H9 (cell line): ENCODE results near the gene CPB2. TPM values are rescaled to one million over a fixed set of nuclear protein-coding genes. Genes with fewer than 3 reads are reported as not detected.

Source experiments
- DNase-seq: peaks from one replicate; pipeline ENCODE4 v3.0.0-alpha.2; 2017
- H2AFZ ChIP-seq: one replicate; pipeline ENCODE4 v1.6.1; 2013; ENCODE audit warnings: mild to moderate bottlenecking, low read length, control low read depth, moderate library complexity
- H2AK5ac ChIP-seq: 2 replicates; pipeline ENCODE4 v1.6.1; 2013; ENCODE audit warnings: low read length, control low read depth, mixed read lengths; ENCODE audit not compliant: insufficient read length
- H2BK120ac ChIP-seq: one replicate; pipeline ENCODE4 v1.6.1; 2013; ENCODE audit warnings: low read depth, mild to moderate bottlenecking, low read length, control low read depth, inconsistent platforms; ENCODE audit not compliant: poor library complexity, severe bottlenecking
- H2BK12ac ChIP-seq: 2 replicates; pipeline ENCODE4 v1.6.1; 2013; ENCODE audit warnings: low read length, control low read depth, mixed read lengths, low read depth; ENCODE audit not compliant: insufficient read length
- H2BK15ac ChIP-seq: 2 replicates; pipeline ENCODE4 v1.6.1; 2013; ENCODE audit warnings: low read depth, low read length, control low read depth
- H2BK20ac ChIP-seq: one replicate; pipeline ENCODE4 v1.6.1; 2013; ENCODE audit warnings: low read depth, mild to moderate bottlenecking, low read length, control low read depth, inconsistent platforms; ENCODE audit not compliant: poor library complexity, severe bottlenecking
- H2BK5ac ChIP-seq: 2 replicates; pipeline ENCODE4 v1.6.1; 2013; ENCODE audit warnings: low read length, control low read depth, mixed read lengths; ENCODE audit not compliant: insufficient read length
- H3K14ac ChIP-seq: 2 replicates; pipeline ENCODE4 v1.6.1; 2013; ENCODE audit warnings: low read length, control low read depth; ENCODE audit not compliant: insufficient read depth
- H3K18ac ChIP-seq: 2 replicates; pipeline ENCODE4 v1.6.1; 2013; ENCODE audit warnings: low read depth, mild to moderate bottlenecking, mixed read lengths, low read length, control low read depth; ENCODE audit not compliant: insufficient read length
- H3K23ac ChIP-seq: 2 replicates; pipeline ENCODE4 v1.6.1; 2013; ENCODE audit warnings: low read length, control low read depth, mixed read lengths, low read depth; ENCODE audit not compliant: insufficient read length
- H3K23me2 ChIP-seq: 2 replicates; pipeline ENCODE4 v1.6.1; 2013; ENCODE audit warnings: low read depth, mild to moderate bottlenecking, mixed read lengths, low read length, control low read depth; ENCODE audit not compliant: insufficient read length, poor library complexity, severe bottlenecking
- H3K27ac ChIP-seq: 2 replicates; pipeline ENCODE4 v1.5.1; 2013; ENCODE audit warnings: low read length, control low read depth, mixed read lengths, low read depth; ENCODE audit not compliant: insufficient read length
- H3K27me3 ChIP-seq: 2 replicates; pipeline ENCODE4 v1.6.1; 2013; ENCODE audit warnings: low read length, control low read depth, inconsistent platforms; ENCODE audit not compliant: insufficient read depth
- H3K4ac ChIP-seq: 2 replicates; pipeline ENCODE4 v1.6.1; 2013; ENCODE audit warnings: low read depth, mild to moderate bottlenecking, control low read depth, inconsistent platforms, low read length, moderate library complexity
- H3K4me1 ChIP-seq: 2 replicates; pipeline ENCODE4 v1.6.1; 2013; ENCODE audit warnings: low read length, control low read depth, inconsistent platforms; ENCODE audit not compliant: insufficient read depth
- H3K4me2 ChIP-seq: 2 replicates; pipeline ENCODE4 v1.6.1; 2013; ENCODE audit warnings: low read length, control low read depth, mixed read lengths; ENCODE audit not compliant: insufficient read length, insufficient read depth
- H3K56ac ChIP-seq: 2 replicates; pipeline ENCODE4 v1.6.1; 2013; ENCODE audit warnings: low read depth, mild to moderate bottlenecking, mixed read lengths, low read length, control low read depth; ENCODE audit not compliant: insufficient read length
- H3K79me1 ChIP-seq: 2 replicates; pipeline ENCODE4 v1.6.1; 2013; ENCODE audit warnings: low read depth, mild to moderate bottlenecking, moderate library complexity, low read length, control low read depth, inconsistent platforms; ENCODE audit not compliant: insufficient read depth, poor library complexity, severe bottlenecking
- H3K79me2 ChIP-seq: 2 replicates; pipeline ENCODE4 v1.6.1; 2013; ENCODE audit warnings: low read length, control low read depth, inconsistent platforms; ENCODE audit not compliant: insufficient read depth
- H3K9ac ChIP-seq: 2 replicates; pipeline ENCODE4 v1.6.1; 2013; ENCODE audit warnings: low read length, control low read depth, mixed read lengths; ENCODE audit not compliant: insufficient read length; ENCODE audit errors: extremely low read depth
- H3K9me3 ChIP-seq: one replicate; pipeline ENCODE4 v1.6.1; 2013; ENCODE audit warnings: low read depth, low read length, inconsistent platforms; ENCODE audit not compliant: control insufficient read depth
- H3T11ph ChIP-seq: one replicate; pipeline ENCODE4 v1.6.1; 2013; ENCODE audit warnings: mild to moderate bottlenecking, low read length, control low read depth, inconsistent platforms
- H4K20me1 ChIP-seq: one replicate; pipeline ENCODE4 v1.6.1; 2013; ENCODE audit not compliant: control insufficient read depth, insufficient read length, insufficient read depth
- H4K5ac ChIP-seq: 2 replicates; pipeline ENCODE4 v1.6.1; 2013; ENCODE audit warnings: low read depth, mild to moderate bottlenecking, mixed read lengths, low read length, control low read depth; ENCODE audit not compliant: insufficient read length
- H4K8ac ChIP-seq: replicated peaks from 2 replicates; pipeline ENCODE4 v1.6.1; 2013; ENCODE audit warnings: low read length, control low read depth, mixed read lengths, low read depth; ENCODE audit not compliant: insufficient read length
- H4K91ac ChIP-seq: 2 replicates; pipeline ENCODE4 v1.6.1; 2013; ENCODE audit warnings: low read depth, mild to moderate bottlenecking, moderate library complexity, mixed read lengths, low read length, control low read depth; ENCODE audit not compliant: insufficient read length
- H3K27ac Mint-ChIP-seq, 3 experiments: 2 replicates in 2 of 3; 3 replicates in 1 of 3; pipeline ENCODE4 v1.8.0; 2020 to 2021; ENCODE audit warnings: mixed read lengths in 3 of 3, mild to moderate bottlenecking in 1 of 3, moderate library complexity in 1 of 3
- H3K27me3 Mint-ChIP-seq: 2 replicates; pipeline ENCODE4 v1.8.0; 2021; ENCODE audit warnings: low read depth, mild to moderate bottlenecking, moderate library complexity, mixed read lengths
- H3K36me3 Mint-ChIP-seq, 3 experiments: 2 replicates in 2 of 3; 3 replicates in 1 of 3; pipeline ENCODE4 v1.8.0; 2020 to 2021; ENCODE audit warnings: low read depth in 3 of 3, mixed read lengths in 3 of 3; ENCODE audit not compliant: insufficient read depth in 1 of 3
- H3K4me1 Mint-ChIP-seq, 2 experiments: 2 replicates each; pipeline ENCODE4 v1.8.0; 2020; ENCODE audit warnings: mixed read lengths in 2 of 2
- H3K4me3 Mint-ChIP-seq, 2 experiments: 2 replicates in 1 of 2; 3 replicates in 1 of 2; pipeline ENCODE4 v1.8.0; 2020 to 2021; ENCODE audit warnings: mild to moderate bottlenecking in 2 of 2, mixed read lengths in 2 of 2, moderate library complexity in 1 of 2
- H3K9me3 Mint-ChIP-seq, 2 experiments: 2 replicates in 1 of 2; 3 replicates in 1 of 2; pipeline ENCODE4 v1.8.0; 2020; ENCODE audit warnings: mild to moderate bottlenecking in 2 of 2, mixed read lengths in 2 of 2, moderate library complexity in 1 of 2
- CTCF ChIP-seq: fragments of 200-600 bp; sonication (generic); conservative IDR thresholded peaks from 3 replicates; pipeline ENCODE4 v1.8.0; 2021; ENCODE audit warnings: antibody characterized with exemption, mild to moderate bottlenecking
- WGBS: extraction: QIAGEN DNeasy Blood & Tissue Kit; methylation state at CpG from one replicate; pipeline ENCODE4 v1.1.7; 2013; ENCODE audit warnings: missing lambda C conversion rate, low lambda C conversion rate, mixed read lengths; ENCODE audit not compliant: insufficient read length; ENCODE audit errors: extremely low coverage; 5-methylcytosine and 5-hydroxymethylcytosine counted together
- total RNA-seq: library from RNA; stranded (reverse); gene quantifications from 2 replicates; pipeline ENCODE4 v1.2.1, GENCODE V29; 2021

CPB2 gene
- total RNA-seq, 1 experiment from 2014 or later: not detected

- H3K27me3 Mint-ChIP-seq: no peaks in the 10 kb centered on the region
- H3K23me2 ChIP-seq: no peaks in the 10 kb centered on the region
- H3K9me3 Mint-ChIP-seq: peaks cover 0 to 3% of the 10 kb centered on the region in 2 experiments; a peak in 1 of 5 replicates
- H3K4me1 ChIP-seq: no peaks in the 10 kb centered on the region
- no peak overlapping the region for H3K27ac Mint-ChIP-seq
- no peak for DNase-seq
- no peak overlapping the region for H3K4me2 ChIP-seq
- H3K4me1 Mint-ChIP-seq: peaks cover 2% of the 10 kb centered on the region in 2 experiments; a peak in 2 of 4 replicates
- no peaks in the 10 kb centered on the region for H3K79me2 ChIP-seq
- H3T11ph ChIP-seq: no peak overlapping the region
- H3K27ac ChIP-seq: no peak overlapping the region
- no peak overlapping the region for H3K56ac ChIP-seq
- no peak overlapping the region for H3K4ac ChIP-seq
- peaks cover 3 to 8% (median 6%) of the 10 kb centered on the region in 3 experiments for H3K36me3 Mint-ChIP-seq
- no CpG with 5 or more reads among the region's 4 CpGs for WGBS
- no peak overlapping the region for H4K5ac ChIP-seq
- H2AK5ac ChIP-seq: no peak overlapping the region
- H3K18ac ChIP-seq: no peak overlapping the region
- no peak overlapping the region for H2AFZ ChIP-seq
- no peak overlapping the region for H2BK120ac ChIP-seq
- H2BK20ac ChIP-seq: no peak overlapping the region
- H2BK5ac ChIP-seq: no peak overlapping the region
- H3K27me3 ChIP-seq: no peaks in the 10 kb centered on the region
- no peak overlapping the region for H4K8ac ChIP-seq
- H3K9me3 ChIP-seq: no peaks in the 10 kb centered on the region
- H4K91ac ChIP-seq: no peak overlapping the region
- TF ChIP-seq CTCF: no peak
- H3K23ac ChIP-seq: no peak overlapping the region
- no peak overlapping the region for H3K9ac ChIP-seq
- no peak overlapping the region for H3K4me3 Mint-ChIP-seq
- H3K14ac ChIP-seq: no peak overlapping the region
- H2BK12ac ChIP-seq: no peak overlapping the region
- H2BK15ac ChIP-seq: no peak overlapping the region
- H4K20me1 ChIP-seq: no peaks in the 10 kb centered on the region
- H3K79me1 ChIP-seq: no peaks in the 10 kb centered on the region
Measured at GRCh38 chr13:46025157-46025556, 79.7 kb downstream of the CPB2 start.
